ENCODE data around the gene CERS6.

CERS6 gene

GRCh38 chr2:168439536-168439935, 16.5 kb upstream of the CERS6 start:
- POLR2A ChIA-PET, result no interaction called here
- DNase-seq (ENCODE audit: low read depth, low spot score), result no peak
- CTCF ChIA-PET, result no interaction called here
- no peak for TF ChIP-seq CTCF (IDR thresholded peaks at IDR 0.05; ENCODE audit: insufficient read depth, low read length, missing control alignments)
- H3K4me3 ChIP-seq (ENCODE audit: low read depth, low read length), result no peak overlapping the region

GRCh38 chr2:168441214-168441872, 14.7 kb upstream of the CERS6 start:
- no peak for DNase-seq (ENCODE audit: low read depth, low spot score)
- no peak for TF ChIP-seq CTCF (IDR thresholded peaks at IDR 0.05; ENCODE audit: insufficient read depth, low read length, missing control alignments)
- CTCF ChIA-PET, result no interaction called here
- POLR2A ChIA-PET, result no interaction called here
- H3K4me3 ChIP-seq (ENCODE audit: low read depth, low read length), result no peak overlapping the region

GRCh38 chr2:168443818-168444217, 12.3 kb upstream of the CERS6 start:
- ChIA-PET POLR2A (no interaction called here), CTCF (no interaction called here)
- no peak for TF ChIP-seq CTCF (IDR thresholded peaks at IDR 0.05; ENCODE audit: insufficient read depth, low read length, missing control alignments)
- no peak for DNase-seq (ENCODE audit: low read depth, low spot score)
- H3K4me3 ChIP-seq (ENCODE audit: low read depth, low read length), result no peak overlapping the region

GRCh38 chr2:168445960-168446359, 10.1 kb upstream of the CERS6 start:
- TF ChIP-seq CTCF (IDR thresholded peaks at IDR 0.05; ENCODE audit: insufficient read depth, low read length, missing control alignments), result no peak
- no peak for DNase-seq (ENCODE audit: low read depth, low spot score)
- H3K4me3 ChIP-seq (ENCODE audit: low read depth, low read length), result no peak overlapping the region
- CTCF ChIA-PET, result no interaction called here
- POLR2A ChIA-PET, result no interaction called here

GRCh38 chr2:168448980-168449379, 7.1 kb upstream of the CERS6 start:
- CTCF ChIA-PET, result interaction anchor here (0.9 kb wide), 1 partner anchor 102 kb away, joined by 3 read pairs; no protein-coding TSS in a partner anchor
- DNase-seq (ENCODE audit: low read depth, low spot score), result no peak
- TF ChIP-seq CTCF (IDR thresholded peaks at IDR 0.05; ENCODE audit: insufficient read depth, low read length, missing control alignments), result no peak
- no peak overlapping the region for H3K4me3 ChIP-seq (ENCODE audit: low read depth, low read length)
- POLR2A ChIA-PET, result no interaction called here

GRCh38 chr2:168449419-168449818, 6.7 kb upstream of the CERS6 start:
- DNase-seq (ENCODE audit: low read depth, low spot score), result no peak
- CTCF ChIA-PET, result no interaction called here
- no peak for TF ChIP-seq CTCF (IDR thresholded peaks at IDR 0.05; ENCODE audit: insufficient read depth, low read length, missing control alignments)
- no peak overlapping the region for H3K4me3 ChIP-seq (ENCODE audit: low read depth, low read length)
- POLR2A ChIA-PET, result no interaction called here
